ENCODE results near the gene NIPAL3.

- TF ChIP-seq EZH2 (IDR thresholded peaks at IDR 0.05; ENCODE audit: borderline replicate concordance, low read depth, low read length, severe bottlenecking): no peak
- TF ChIP-seq CTCF (IDR thresholded peaks at IDR 0.05; ENCODE audit: extremely low read depth in 1 of 2, insufficient read depth in 1 of 2, low read depth in 1 of 2, low read length in 2 of 2): no peak
- TF ChIP-seq JUN (IDR thresholded peaks at IDR 0.05; ENCODE audit: borderline replicate concordance, insufficient read depth, insufficient read length, low read depth): no peak
These were observed 4.9 kb upstream of the NIPAL3 start for GRCh38 chr1:24410750-24411149.
